ENCODE results near the gene QTRT2. TPM values are rescaled to one million over a fixed set of nuclear protein-coding genes. Genes with fewer than 3 reads are reported as not detected.

QTRT2 gene
- 1 to 10 TPM; 7.4 to 9.6 (median 8.0) TPM for total RNA-seq
- 10 to 100 TPM in 1 of 3 donors, 1 to 10 TPM in 2; 3.4 to 10.8 (median 8.8) TPM for polyA plus RNA-seq
- long read RNA-seq, donor 1, partial matches to known transcripts = 0 of 2 reads
- long read RNA-seq, donor 1, other reads (novel, unspliced or antisense) = 2 of 2 reads
- long read RNA-seq, donor 2, full-length matches to known transcripts = 6 of 11 reads
- long read RNA-seq, donor 2, partial matches to known transcripts = 1 of 11 reads
- long read RNA-seq, donor 2, other reads (novel, unspliced or antisense) = 4 of 11 reads

DNA sequence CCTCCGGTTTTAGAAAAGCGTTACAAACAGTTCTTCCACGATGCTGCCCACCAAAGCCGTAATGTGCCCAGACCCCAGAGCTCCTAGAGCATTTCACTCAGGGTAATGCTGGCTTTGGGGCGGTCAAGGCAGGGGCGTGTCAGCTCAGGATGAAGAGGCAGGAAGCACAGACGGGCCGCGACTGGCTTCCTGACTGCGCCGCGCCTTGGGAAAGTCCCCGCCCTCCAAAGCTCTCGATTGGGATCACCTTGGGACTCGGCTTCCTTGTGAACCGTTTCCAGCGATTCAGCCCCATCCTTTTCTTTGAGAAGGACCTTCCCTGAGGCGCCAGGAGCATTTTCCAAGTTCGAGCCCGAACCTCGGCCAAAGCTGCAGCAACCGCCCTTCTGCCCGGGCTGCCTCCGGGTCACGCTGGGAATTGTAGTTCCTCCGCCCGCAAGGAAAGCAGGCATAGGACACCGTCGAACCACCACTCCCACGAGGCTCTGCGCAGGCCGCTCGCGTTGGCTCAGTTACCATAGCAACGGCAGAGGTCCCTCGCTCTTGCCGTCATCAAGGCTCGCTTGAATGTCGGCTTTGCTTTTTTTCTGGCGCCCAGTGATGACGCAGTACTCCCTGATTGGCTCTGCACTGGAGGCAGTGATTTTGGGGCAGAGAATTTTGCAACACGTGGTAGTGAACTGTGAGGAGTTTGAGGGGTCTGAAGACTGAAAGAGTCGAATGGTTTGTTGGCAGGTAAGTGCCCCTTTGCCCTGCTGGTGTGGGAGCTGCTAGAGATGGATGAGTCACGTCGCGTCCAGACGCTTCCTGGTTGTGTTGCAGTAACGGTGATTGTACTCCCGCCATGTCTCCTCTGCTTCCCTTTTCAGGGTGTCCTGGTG lies at the start of gene QTRT2, which contains the start of gene CCDC191:
TSS of gene QTRT2 (plus strand) at position 608 of the 881 bp plus-strand sequence. CDS start 8,521 bp downstream, outside the sequence.
TSS of gene CCDC191 (minus strand) at position 397 of the 881 bp plus-strand sequence. CDS start at position 337, 60 bp downstream.
- Histone ChIP-seq H3K4me1 (peaks cover 25% of the 10 kb centered on the region), H3K27ac (peak within 1 kb of the TSS; percentile 74), H3K36me3 (ENCODE audit: insufficient read depth in 1 of 2, low read depth in 1 of 2) (no peaks in the 10 kb centered on the region), H3K27me3 (ENCODE audit: insufficient read depth in 3 of 3, low read length in 2 of 3) (no peaks in the 10 kb centered on the region), H3K4me3 (peak within 1 kb of the TSS; percentile 75), H3K9me3 (no peaks in the 10 kb centered on the region)
- TF ChIP-seq, protein P1, sequence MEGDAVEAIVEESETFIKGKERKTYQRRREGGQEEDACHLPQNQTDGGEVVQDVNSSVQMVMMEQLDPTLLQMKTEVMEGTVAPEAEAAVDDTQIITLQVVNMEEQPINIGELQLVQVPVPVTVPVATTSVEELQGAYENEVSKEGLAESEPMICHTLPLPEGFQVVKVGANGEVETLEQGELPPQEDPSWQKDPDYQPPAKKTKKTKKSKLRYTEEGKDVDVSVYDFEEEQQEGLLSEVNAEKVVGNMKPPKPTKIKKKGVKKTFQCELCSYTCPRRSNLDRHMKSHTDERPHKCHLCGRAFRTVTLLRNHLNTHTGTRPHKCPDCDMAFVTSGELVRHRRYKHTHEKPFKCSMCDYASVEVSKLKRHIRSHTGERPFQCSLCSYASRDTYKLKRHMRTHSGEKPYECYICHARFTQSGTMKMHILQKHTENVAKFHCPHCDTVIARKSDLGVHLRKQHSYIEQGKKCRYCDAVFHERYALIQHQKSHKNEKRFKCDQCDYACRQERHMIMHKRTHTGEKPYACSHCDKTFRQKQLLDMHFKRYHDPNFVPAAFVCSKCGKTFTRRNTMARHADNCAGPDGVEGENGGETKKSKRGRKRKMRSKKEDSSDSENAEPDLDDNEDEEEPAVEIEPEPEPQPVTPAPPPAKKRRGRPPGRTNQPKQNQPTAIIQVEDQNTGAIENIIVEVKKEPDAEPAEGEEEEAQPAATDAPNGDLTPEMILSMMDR (IDR thresholded peaks at IDR 0.05) = no peak
- WGBS, 3 donors = 0% methylated on average over 49 of the region's 49 CpGs
- intact Hi-C loops (cut with DNase I) = loop anchor here (5.0 to 10.0 kb wide), 2 partner anchors 212 to 219 kb away; partner anchors contain the start of gene GRAMD1C (in 1 of the 2)
- ATAC-seq (peak; percentile 99 to 100 (median 100)), DNase-seq (peak; percentile 98 to 99)

- intact Hi-C loops (cut with DNase I) = no loop called here
- ATAC-seq = no peak
- TF ChIP-seq, protein P1 (IDR thresholded peaks at IDR 0.05) = no peak
Measured at GRCh38 chr3:114011059-114011797, 45.3 kb upstream of the QTRT2 start.

DNA sequence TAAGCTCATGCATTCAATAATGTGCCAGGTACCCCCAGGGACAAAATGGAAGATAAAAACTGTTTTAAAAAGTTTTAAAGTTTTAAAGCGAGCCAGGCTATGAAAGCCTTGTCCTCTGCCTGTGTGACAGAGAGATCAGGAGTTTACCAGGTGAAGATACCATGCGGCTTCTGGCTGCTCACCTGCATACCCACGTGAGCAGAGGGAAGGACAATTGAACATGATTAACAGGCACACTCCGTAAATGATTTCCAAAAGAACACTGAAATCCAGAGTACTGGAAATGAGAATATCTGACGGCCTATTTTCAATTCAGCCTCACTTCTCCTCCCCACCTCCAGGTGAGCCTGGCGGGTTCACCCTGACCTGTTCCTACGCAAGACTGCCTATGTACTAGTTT lies 42.3 kb upstream of the QTRT2 start:
- Histone ChIP-seq H3K27me3 (ENCODE audit: insufficient read depth in 3 of 3, low read length in 2 of 3) (no peaks in the 10 kb centered on the region), H3K27ac (no peak overlapping the region), H3K4me3 (no peak overlapping the region), H3K4me1 (no peaks in the 10 kb centered on the region), H3K9me3 (no peaks in the 10 kb centered on the region), H3K36me3 (ENCODE audit: insufficient read depth in 1 of 2, low read depth in 1 of 2) (no peaks in the 10 kb centered on the region)
- TF ChIP-seq, protein P1 (IDR thresholded peaks at IDR 0.05) = no peak
- DNase-seq = no peak
- intact Hi-C loops (cut with DNase I) = no loop called here
- WGBS, 3 donors = 93 to 95% (median 94%) methylated on average over 7 of the region's 7 CpGs
- no peak for ATAC-seq

More at GRCh38 chr3:114011059-114011797, 45.3 kb upstream of the QTRT2 start:
- no peak for DNase-seq
- Histone ChIP-seq H3K27me3 (ENCODE audit: insufficient read depth in 3 of 3, low read length in 2 of 3) (no peaks in the 10 kb centered on the region), H3K9me3 (no peaks in the 10 kb centered on the region), H3K36me3 (ENCODE audit: insufficient read depth in 1 of 2, low read depth in 1 of 2) (no peaks in the 10 kb centered on the region), H3K4me3 (no peak overlapping the region), H3K4me1 (no peaks in the 10 kb centered on the region), H3K27ac (no peak overlapping the region)
- WGBS, 3 donors = 90 to 94% (median 92%) methylated on average over 2 of the region's 2 CpGs

DNA sequence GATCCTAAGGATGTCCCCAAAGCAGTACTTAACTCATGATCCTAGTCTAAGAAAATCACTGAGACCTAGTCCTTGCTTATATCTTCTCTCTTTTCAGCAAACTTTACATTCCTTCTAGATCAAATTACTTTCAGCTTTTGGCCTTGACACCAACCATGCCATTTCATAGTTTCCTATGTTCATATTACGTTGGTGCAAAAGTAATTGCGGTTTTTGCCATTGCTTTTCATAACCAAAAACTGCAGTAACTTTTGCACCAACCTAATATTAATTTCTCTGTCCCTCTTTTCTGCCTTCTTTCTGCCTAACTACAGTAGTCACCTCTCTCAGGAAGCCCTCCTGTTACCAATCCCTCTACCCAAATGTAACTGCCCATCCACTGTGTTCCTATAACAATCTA lies 37.1 kb upstream of the QTRT2 start:
- H3K9me3 ChIP-seq = no peaks in the 10 kb centered on the region
- no peaks in the 10 kb centered on the region for H3K4me1 ChIP-seq
- ATAC-seq (no peak), DNase-seq (no peak)
- no peak overlapping the region for H3K4me3 ChIP-seq
- H3K36me3 ChIP-seq (ENCODE audit: insufficient read depth in 1 of 2, low read depth in 1 of 2) = no peaks in the 10 kb centered on the region
- no peaks in the 10 kb centered on the region for H3K27me3 ChIP-seq (ENCODE audit: insufficient read depth in 3 of 3, low read length in 2 of 3)
- 93 to 95% (median 94%) methylated on average over 2 of the region's 2 CpGs for WGBS, 3 donors
- no peak overlapping the region for H3K27ac ChIP-seq
- TF ChIP-seq, protein P1 (IDR thresholded peaks at IDR 0.05) = no peak
- intact Hi-C loops (cut with DNase I) = no loop called here

Data from psoas muscle (tissue), 8 donors.